GM19238 (cell line): ENCODE data around the gene TRNAU1AP.
A peak's percentile ranks its signal among the peaks of the same experiment; 100 is the strongest.
"Not testable (repeated sequence)": the region's sequence is repeated elsewhere in the genome, so short reads cannot be mapped to it uniquely, and the experiment has no call there.

Experiments
- DNase-seq: peaks from one replicate; pipeline ENCODE4 v3.0.0; 2011; ENCODE audit warnings: low spot score; ENCODE audit not compliant: insufficient read length

The TRNAU1AP gene

GRCh38 chr1:28577052-28577678 is 24.3 kb downstream of the TRNAU1AP start:
- no peak for DNase-seq

GRCh38 chr1:28577738-28578536 is 25.1 kb downstream of the TRNAU1AP start:
- no peak for DNase-seq

- no peak for DNase-seq
Measured at GRCh38 chr1:28578696-28579218, 25.9 kb downstream of the TRNAU1AP start.

GRCh38 chr1:28579401-28579800 is 26.5 kb downstream of the TRNAU1AP start:
- DNase-seq: no peak

GRCh38 chr1:28580722-28581530 is 28.0 kb downstream of the TRNAU1AP start:
- peak; percentile 43 for DNase-seq

- peak; percentile 87 for DNase-seq
Measured at GRCh38 chr1:28581531-28582247, 28.8 kb downstream of the TRNAU1AP start.

- no peak for DNase-seq
Measured at GRCh38 chr1:28582248-28582615, 29.3 kb downstream of the TRNAU1AP start.

GRCh38 chr1:28586585-28587391 is 33.9 kb downstream of the TRNAU1AP start:
- DNase-seq: not testable (repeated sequence)

- DNase-seq: no peak
Measured at GRCh38 chr1:28591708-28592320, 38.9 kb downstream of the TRNAU1AP start, which contains the start of gene RAB42. Gene RAB42 (plus strand): TSS chr1:28592265. CDS start chr1:28592512, 247 bp downstream.

GRCh38 chr1:28592321-28593071 is 39.6 kb downstream of the TRNAU1AP start:
- DNase-seq: no peak

- DNase-seq: not testable (repeated sequence)
Measured at GRCh38 chr1:28593988-28594356, 41.1 kb downstream of the TRNAU1AP start.

GRCh38 chr1:28594686-28595411 is 42.0 kb downstream of the TRNAU1AP start:
- DNase-seq: not testable (repeated sequence)

GRCh38 chr1:28595412-28596191 is 42.7 kb downstream of the TRNAU1AP start:
- no peak for DNase-seq

- not testable (repeated sequence) for DNase-seq
Measured at GRCh38 chr1:28596276-28596675, 43.4 kb downstream of the TRNAU1AP start.

GRCh38 chr1:28601696-28602095 is 48.8 kb downstream of the TRNAU1AP start:
- no peak for DNase-seq

- DNase-seq: no peak
Measured at GRCh38 chr1:28602536-28603439, 49.9 kb downstream of the TRNAU1AP start.

GRCh38 chr1:28604411-28604810 is 51.5 kb downstream of the TRNAU1AP start:
- no peak for DNase-seq
